Measurements from ENCODE around the gene ZNF358. TPM values are rescaled to one million over a fixed set of nuclear protein-coding genes. Genes with fewer than 3 reads are reported as not detected.
"Not testable (repeated sequence)": the region's sequence is repeated elsewhere in the genome, so short reads cannot be mapped to it uniquely, and the experiment has no call there.

ZNF358 gene
- total and polyA plus RNA-seq, 2 donors (not counting 1 experiment from before 2014, with no cell fraction given): 16.7 to 26.8 TPM

GRCh38 chr19:7535998-7536695 is 20.2 kb downstream of the ZNF358 start:
- no peaks in the 10 kb centered on the region for H3K9me3 ChIP-seq (ENCODE audit: control insufficient read depth, insufficient read depth, low read depth, low read length)
- no peaks in the 10 kb centered on the region for H3K79me2 ChIP-seq (ENCODE audit: control insufficient read depth, insufficient read depth, low read length)
- peak overlapping the region; percentile 92 for H2AFZ ChIP-seq (ENCODE audit: low read length)
- H3K4me1 ChIP-seq (ENCODE audit: control insufficient read depth, extremely low read depth, insufficient read depth, low read length): peaks cover 9% of the 10 kb centered on the region
- H3K36me3 ChIP-seq (ENCODE audit: control insufficient read depth, insufficient read depth, low read length): peaks cover 5% of the 10 kb centered on the region
- peak overlapping the region; percentile 85 to 93 (median 92) for H3K4me3 ChIP-seq (replicated peaks in 1 of 4; ENCODE audit: control extremely low read depth in 1 of 4, insufficient read depth in 1 of 4, low read depth in 3 of 4, low read length in 4 of 4)
- DNase-seq (ENCODE audit: low read depth in 2 of 2): no peak
- peak overlapping the region; percentile 72 for H3K9ac ChIP-seq (ENCODE audit: insufficient read depth, low read length)
- TF ChIP-seq EZH2 (IDR thresholded peaks at IDR 0.05; ENCODE audit: low read length, missing control alignments): no peak
- TF ChIP-seq, protein P1, sequence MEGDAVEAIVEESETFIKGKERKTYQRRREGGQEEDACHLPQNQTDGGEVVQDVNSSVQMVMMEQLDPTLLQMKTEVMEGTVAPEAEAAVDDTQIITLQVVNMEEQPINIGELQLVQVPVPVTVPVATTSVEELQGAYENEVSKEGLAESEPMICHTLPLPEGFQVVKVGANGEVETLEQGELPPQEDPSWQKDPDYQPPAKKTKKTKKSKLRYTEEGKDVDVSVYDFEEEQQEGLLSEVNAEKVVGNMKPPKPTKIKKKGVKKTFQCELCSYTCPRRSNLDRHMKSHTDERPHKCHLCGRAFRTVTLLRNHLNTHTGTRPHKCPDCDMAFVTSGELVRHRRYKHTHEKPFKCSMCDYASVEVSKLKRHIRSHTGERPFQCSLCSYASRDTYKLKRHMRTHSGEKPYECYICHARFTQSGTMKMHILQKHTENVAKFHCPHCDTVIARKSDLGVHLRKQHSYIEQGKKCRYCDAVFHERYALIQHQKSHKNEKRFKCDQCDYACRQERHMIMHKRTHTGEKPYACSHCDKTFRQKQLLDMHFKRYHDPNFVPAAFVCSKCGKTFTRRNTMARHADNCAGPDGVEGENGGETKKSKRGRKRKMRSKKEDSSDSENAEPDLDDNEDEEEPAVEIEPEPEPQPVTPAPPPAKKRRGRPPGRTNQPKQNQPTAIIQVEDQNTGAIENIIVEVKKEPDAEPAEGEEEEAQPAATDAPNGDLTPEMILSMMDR (conservative IDR thresholded peaks at IDR 0.05 in 1 of 2, IDR thresholded peaks at IDR 0.05 in 1 of 2; ENCODE audit: low read depth in 1 of 2, low read length in 2 of 2): no peak
- peak overlapping the region; percentile 53 for H3K27ac ChIP-seq (ENCODE audit: insufficient read depth, low read length)
- H3K27me3 ChIP-seq (ENCODE audit: control insufficient read depth, insufficient read depth, low read length): no peaks in the 10 kb centered on the region
- no peaks in the 10 kb centered on the region for H4K20me1 ChIP-seq (ENCODE audit: control insufficient read depth, extremely low read depth, insufficient read depth, low read length)
- peak overlapping the region; percentile 94 for H3K4me2 ChIP-seq (ENCODE audit: extremely low read depth, insufficient read depth, low read length)

GRCh38 chr19:7538990-7539389 is 23.1 kb downstream of the ZNF358 start:
- not testable (repeated sequence) for H3K9me3 ChIP-seq (ENCODE audit: control insufficient read depth, insufficient read depth, low read depth, low read length); H3K27ac ChIP-seq (ENCODE audit: insufficient read depth, low read length); H3K27me3 ChIP-seq (ENCODE audit: control insufficient read depth, insufficient read depth, low read length); H2AFZ ChIP-seq (ENCODE audit: low read length); H4K20me1 ChIP-seq (ENCODE audit: control insufficient read depth, extremely low read depth, insufficient read depth, low read length); H3K4me1 ChIP-seq (ENCODE audit: control insufficient read depth, extremely low read depth, insufficient read depth, low read length); H3K79me2 ChIP-seq (ENCODE audit: control insufficient read depth, insufficient read depth, low read length); H3K9ac ChIP-seq (ENCODE audit: insufficient read depth, low read length); H3K4me3 ChIP-seq (replicated peaks in 1 of 4; ENCODE audit: control extremely low read depth in 1 of 4, insufficient read depth in 1 of 4, low read depth in 3 of 4, low read length in 4 of 4); H3K4me2 ChIP-seq (ENCODE audit: extremely low read depth, insufficient read depth, low read length); DNase-seq (ENCODE audit: low read depth in 2 of 2)
- peaks cover 20% of the 10 kb centered on the region for H3K36me3 ChIP-seq (ENCODE audit: control insufficient read depth, insufficient read depth, low read length)

- Histone ChIP-seq H3K4me2 (ENCODE audit: extremely low read depth, insufficient read depth, low read length) (no peak overlapping the region), H3K27me3 (ENCODE audit: control insufficient read depth, insufficient read depth, low read length) (no peaks in the 10 kb centered on the region), H2AFZ (ENCODE audit: low read length) (no peak overlapping the region), H4K20me1 (ENCODE audit: control insufficient read depth, extremely low read depth, insufficient read depth, low read length) (no peaks in the 10 kb centered on the region), H3K4me3 (replicated peaks in 1 of 4; ENCODE audit: control extremely low read depth in 1 of 4, insufficient read depth in 1 of 4, low read depth in 3 of 4, low read length in 4 of 4) (no peak overlapping the region), H3K79me2 (ENCODE audit: control insufficient read depth, insufficient read depth, low read length) (no peaks in the 10 kb centered on the region), H3K9ac (ENCODE audit: insufficient read depth, low read length) (no peak overlapping the region), H3K4me1 (ENCODE audit: control insufficient read depth, extremely low read depth, insufficient read depth, low read length) (peaks cover 3% of the 10 kb centered on the region), H3K9me3 (ENCODE audit: control insufficient read depth, insufficient read depth, low read depth, low read length) (no peaks in the 10 kb centered on the region), H3K27ac (ENCODE audit: insufficient read depth, low read length) (no peak overlapping the region), H3K36me3 (ENCODE audit: control insufficient read depth, insufficient read depth, low read length) (peaks cover 22% of the 10 kb centered on the region)
- TF ChIP-seq, protein P1 (conservative IDR thresholded peaks at IDR 0.05 in 1 of 2, IDR thresholded peaks at IDR 0.05 in 1 of 2; ENCODE audit: low read depth in 1 of 2, low read length in 2 of 2): no peak
- no peak for TF ChIP-seq EZH2 (IDR thresholded peaks at IDR 0.05; ENCODE audit: low read length, missing control alignments)
- no peak for DNase-seq (ENCODE audit: low read depth in 2 of 2)
Measured at GRCh38 chr19:7539827-7540425, 24.0 kb downstream of the ZNF358 start.

All from fibroblast of lung (primary cell).